ENCODE results near the gene AKR7A3. TPM values are rescaled to one million over a fixed set of nuclear protein-coding genes. Genes with fewer than 3 reads are reported as not detected.
"Not testable (repeated sequence)": the region's sequence is repeated elsewhere in the genome, so short reads cannot be mapped to it uniquely, and the experiment has no call there.

Gene AKR7A3
- total RNA-seq, 1 experiment from 2014 or later, result 1.4 TPM

- DNase-seq (ENCODE audit: low read depth, low spot score), result no peak
- H3K4me1 ChIP-seq (ENCODE audit: control insufficient read depth, insufficient read depth, low read length), result peaks cover 5% of the 10 kb centered on the region; the same call in 1 of the 2 replicates
- H3K36me3 ChIP-seq (ENCODE audit: control insufficient read depth, insufficient read depth, low read length), result no peaks in the 10 kb centered on the region
- intact Hi-C loops (cut with micrococcal nuclease; ENCODE audit: unreplicated experiment) (no loop called here), in situ Hi-C loops (cut with HindIII; ENCODE audit: low pct_unique_long_range_greater_than_20kb, low sequenced_read_pairs) (no loop called here)
- no TSS peak for BruUV-seq (replicated peaks)
- POLR2A ChIA-PET, result no interaction called here
- peak overlapping the region; percentile 40; the same call in 1 of the 2 replicates for H3K27ac ChIP-seq (ENCODE audit: low read length)
- no peak for ATAC-seq
- TF ChIP-seq TCF7L2 (IDR thresholded peaks at IDR 0.05; ENCODE audit: low read depth, low read length) (no peak), SIN3A (IDR thresholded peaks at IDR 0.05; ENCODE audit: borderline replicate concordance, insufficient read depth, low read depth, low read length) (no peak), REST (IDR thresholded peaks at IDR 0.05; ENCODE audit: insufficient read depth in 1 of 2, low read depth in 2 of 2, low read length in 1 of 2) (no peak), CTCF (IDR thresholded peaks at IDR 0.05) (no peak), POLR2AphosphoS5 (IDR thresholded peaks at IDR 0.05; ENCODE audit: low read depth, low read length) (no peak)
- no peaks in the 10 kb centered on the region for H3K27me3 ChIP-seq (ENCODE audit: control insufficient read depth, insufficient read depth, low read length)
- CTCF ChIA-PET, result no interaction called here
- H3K4me3 ChIP-seq (ENCODE audit: low read depth in 2 of 2, low read length in 2 of 2), result peak overlapping the region; percentile 39 to 60
- no peaks in the 10 kb centered on the region for H3K9me3 ChIP-seq (ENCODE audit: control insufficient read depth, insufficient read depth, low read depth, low read length)
Measured at GRCh38 chr1:19289244-19289643, 674 bp upstream of the AKR7A3 start.

- Histone ChIP-seq H3K4me1 (ENCODE audit: control insufficient read depth, insufficient read depth, low read length) (peaks cover 5% of the 10 kb centered on the region; the same call in 1 of the 2 replicates), H3K9me3 (ENCODE audit: control insufficient read depth, insufficient read depth, low read depth, low read length) (no peaks in the 10 kb centered on the region), H3K4me3 (ENCODE audit: low read depth in 2 of 2, low read length in 2 of 2) (no peak overlapping the region), H3K36me3 (ENCODE audit: control insufficient read depth, insufficient read depth, low read length) (no peaks in the 10 kb centered on the region), H3K27ac (ENCODE audit: low read length) (no peak overlapping the region), H3K27me3 (ENCODE audit: control insufficient read depth, insufficient read depth, low read length) (no peaks in the 10 kb centered on the region)
- CTCF ChIA-PET, result interaction anchor here (0.5 kb wide), 1 partner anchor 54 kb away, joined by 5 read pairs; no protein-coding TSS in a partner anchor
- in situ Hi-C loops (cut with HindIII; ENCODE audit: low pct_unique_long_range_greater_than_20kb, low sequenced_read_pairs) (no loop called here), intact Hi-C loops (cut with micrococcal nuclease; ENCODE audit: unreplicated experiment) (no loop called here)
- no peak for TF ChIP-seq CTCF (IDR thresholded peaks at IDR 0.05)
- no peak for TF ChIP-seq REST (IDR thresholded peaks at IDR 0.05; ENCODE audit: insufficient read depth in 1 of 2, low read depth in 2 of 2, low read length in 1 of 2)
- no peak for TF ChIP-seq POLR2AphosphoS5 (IDR thresholded peaks at IDR 0.05; ENCODE audit: low read depth, low read length)
- TF ChIP-seq SIN3A (IDR thresholded peaks at IDR 0.05; ENCODE audit: borderline replicate concordance, insufficient read depth, low read depth, low read length), result no peak
- no TSS peak for BruUV-seq (replicated peaks)
- ATAC-seq (peak; percentile 11; the same call in 1 of the 2 replicates), DNase-seq (ENCODE audit: low read depth, low spot score) (no peak)
- POLR2A ChIA-PET, result interaction anchor here (0.6 kb wide), 1 partner anchor 8 kb away, joined by 3 read pairs; no protein-coding TSS in a partner anchor
Measured at GRCh38 chr1:19287436-19288185, 959 bp downstream of the AKR7A3 start.

- BruUV-seq (replicated peaks); POLR2A ChIA-PET; H3K36me3 ChIP-seq (ENCODE audit: control insufficient read depth, insufficient read depth, low read length); in situ Hi-C loops (cut with HindIII; ENCODE audit: low pct_unique_long_range_greater_than_20kb, low sequenced_read_pairs); DNase-seq (ENCODE audit: low read depth, low spot score); CTCF ChIA-PET; H3K4me3 ChIP-seq (ENCODE audit: low read depth in 2 of 2, low read length in 2 of 2); H3K4me1 ChIP-seq (ENCODE audit: control insufficient read depth, insufficient read depth, low read length); H3K27ac ChIP-seq (ENCODE audit: low read length); intact Hi-C loops (cut with micrococcal nuclease; ENCODE audit: unreplicated experiment); ATAC-seq; H3K27me3 ChIP-seq (ENCODE audit: control insufficient read depth, insufficient read depth, low read length); H3K9me3 ChIP-seq (ENCODE audit: control insufficient read depth, insufficient read depth, low read depth, low read length): not testable (repeated sequence)
Measured at GRCh38 chr1:19285807-19286206, 2.8 kb downstream of the AKR7A3 start.
